Keratinocyte (primary cell): ENCODE measurements around the gene DPP10. TPM values are rescaled to one million over a fixed set of nuclear protein-coding genes. Genes with fewer than 3 reads are reported as not detected.

Source experiments
- DNase-seq: peaks from one replicate; pipeline ENCODE4 v3.0.0-alpha.2; 2011; ENCODE audit warnings: low read depth, missing footprints, low spot score
- FAIRE-seq: peaks from 2 replicates; lab custom pipeline; 2011; peaks lifted over from hg19 to GRCh38; lab: Jason Lieb, UNC
- H2AFZ ChIP-seq: 2 replicates; pipeline ENCODE4 v1.6.0; 2012; ENCODE audit warnings: low read length, control low read depth, inconsistent platforms; ENCODE audit not compliant: control insufficient read depth
- H3K27ac ChIP-seq: 2 replicates; pipeline ENCODE4 v1.5.1; 2011; ENCODE audit warnings: low read length; ENCODE audit not compliant: control insufficient read depth, insufficient read depth
- H3K27me3 ChIP-seq: 3 replicates; pipeline ENCODE4 v1.6.0; 2011; ENCODE audit warnings: low read length; ENCODE audit not compliant: control insufficient read depth, insufficient read depth; ENCODE audit errors: extremely low read depth
- H3K36me3 ChIP-seq, 2 experiments: 2 replicates in 1 of 2; 3 replicates in 1 of 2; pipeline ENCODE4 v1.5.1; 2011; ENCODE audit warnings: low read length in 2 of 2, mild to moderate bottlenecking in 1 of 2; ENCODE audit not compliant: control insufficient read depth in 2 of 2, insufficient read depth in 2 of 2; ENCODE audit errors: extremely low read depth in 1 of 2
- H3K4me1 ChIP-seq: 3 replicates; pipeline ENCODE4 v1.5.1; 2011; ENCODE audit warnings: low read length; ENCODE audit not compliant: control insufficient read depth, insufficient read depth; ENCODE audit errors: extremely low read depth
- H3K4me2 ChIP-seq: 3 replicates; pipeline ENCODE4 v1.6.0; 2011; ENCODE audit warnings: low read depth, low read length; ENCODE audit not compliant: control insufficient read depth, insufficient read depth; ENCODE audit errors: extremely low read depth
- H3K4me3 ChIP-seq, 3 experiments: fragments of 200-600 bp in 1 of 3; sonication (generic) in 1 of 3; 2 replicates in 2 of 3; 3 replicates in 1 of 3; pipeline ENCODE4 v1.5.1; 2011 to 2016; ENCODE audit warnings: low read length in 3 of 3, mild to moderate bottlenecking in 3 of 3, control low read depth in 2 of 3, inconsistent platforms in 1 of 3, low read depth in 1 of 3, mixed read lengths in 1 of 3, mixed run types in 1 of 3, moderate library complexity in 1 of 3; ENCODE audit not compliant: control insufficient read depth in 2 of 3, insufficient read depth in 2 of 3; ENCODE audit errors: extremely low read depth in 1 of 3
- H3K79me2 ChIP-seq: 2 replicates; pipeline ENCODE4 v1.6.0; 2012; ENCODE audit warnings: low read length; ENCODE audit not compliant: control insufficient read depth, insufficient read depth
- H3K9ac ChIP-seq: 3 replicates; pipeline ENCODE4 v1.6.0; 2011; ENCODE audit warnings: low read length; ENCODE audit not compliant: control insufficient read depth, insufficient read depth; ENCODE audit errors: extremely low read depth
- H3K9me1 ChIP-seq: 3 replicates; pipeline ENCODE4 v1.6.0; 2011; ENCODE audit warnings: low read length; ENCODE audit not compliant: control insufficient read depth, insufficient read depth; ENCODE audit errors: extremely low read depth
- H3K9me3 ChIP-seq: 2 replicates; pipeline ENCODE4 v1.5.1; 2012; ENCODE audit warnings: low read depth, low read length; ENCODE audit not compliant: control insufficient read depth
- H4K20me1 ChIP-seq: 3 replicates; pipeline ENCODE4 v1.6.0; 2011; ENCODE audit warnings: low read length; ENCODE audit not compliant: control insufficient read depth, insufficient read depth; ENCODE audit errors: extremely low read depth
- CTCF ChIP-seq, 3 experiments: IDR thresholded peaks in 1 of 3; conservative IDR thresholded peaks in 1 of 3; optimal IDR thresholded peaks in 1 of 3; 2 replicates in 2 of 3; 3 replicates in 1 of 3; pipeline versions ENCODE3 to v1.5.1; 2011; ENCODE audit warnings: low read length in 3 of 3, mild to moderate bottlenecking in 3 of 3, moderate library complexity in 2 of 3, control low read depth in 1 of 3, inconsistent platforms in 1 of 3; ENCODE audit not compliant: insufficient read depth in 2 of 3; ENCODE audit errors: extremely low read depth in 1 of 3
- EZH2 ChIP-seq: IDR thresholded peaks from one replicate; pipeline ENCODE4 v1.6.1; 2012; ENCODE audit warnings: inconsistent platforms, mild to moderate bottlenecking, low read length, moderate library complexity
- dilution Hi-C: fragments of 300-500 bp; cut with MboI; formaldehyde crosslinking; loops from one replicate; pipeline ENCODE4 v1.7.0; 2020; ENCODE audit warnings: low sequenced_read_pairs; ENCODE audit not compliant: extremely low pct_ligation_motif_present
- polyA plus RNA-seq, 5 experiments: library from polyadenylated mRNA; depleted of rRNA in 3 of 5; stranded (reverse) in 3 of 5; stranded (forward) in 1 of 5; unstranded in 1 of 5; fragments of >200 nt; gene quantifications; 1 replicate in 1 of 5; 2 replicates in 3 of 5; 3 replicates in 1 of 5; pipeline versions ENCODE4 v1.2.1 to v1.2.3, GENCODE V29; 2011 to 2012; ENCODE audit warnings: missing spikeins in 2 of 5, low read depth in 1 of 5, low replicate concordance in 1 of 5

Gene DPP10
- polyA plus RNA-seq, 1 donor (not counting 4 experiments of a cell fraction or from before 2014, with no cell fraction given) = not detected

DNA sequence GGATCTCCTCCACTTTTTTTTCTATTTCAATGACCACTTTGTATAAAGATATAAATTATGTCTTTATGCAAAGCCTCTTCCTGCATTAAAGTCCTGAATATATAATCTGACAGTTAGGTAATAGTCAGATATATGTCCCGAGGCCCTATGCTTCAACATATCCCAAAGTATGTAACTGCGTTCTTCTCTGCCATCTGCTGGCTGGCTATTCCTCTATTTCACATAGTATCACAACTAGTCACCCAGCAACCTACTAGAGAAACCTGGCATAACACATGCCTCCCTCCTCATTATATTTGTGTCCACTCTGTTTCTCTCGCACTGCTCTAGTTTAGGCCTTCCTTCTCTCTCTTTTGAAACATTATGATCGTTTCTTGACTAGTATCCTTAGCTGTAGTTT is 640.8 kb downstream of the DPP10 start:
- no peaks in the 10 kb centered on the region for H3K9me1 ChIP-seq
- H2AFZ ChIP-seq = no peak overlapping the region
- H3K4me3 ChIP-seq = no peak overlapping the region
- DNase-seq (no peak), FAIRE-seq (no peak)
- H3K27me3 ChIP-seq = no peaks in the 10 kb centered on the region
- no peaks in the 10 kb centered on the region for H3K9me3 ChIP-seq
- H3K4me1 ChIP-seq = no peaks in the 10 kb centered on the region
- no peaks in the 10 kb centered on the region for H4K20me1 ChIP-seq
- dilution Hi-C loops = no loop called here
- no peak for TF ChIP-seq EZH2
- TF ChIP-seq CTCF (optimal IDR thresholded peaks at IDR 0.05 in 1 of 3, IDR thresholded peaks at IDR 0.05 in 1 of 3, conservative IDR thresholded peaks at IDR 0.05 in 1 of 3; ENCODE audit: extremely low read depth in 1 of 3, insufficient read depth in 2 of 3, low read length in 3 of 3) = no peak
- H3K36me3 ChIP-seq = no peaks in the 10 kb centered on the region
- no peaks in the 10 kb centered on the region for H3K79me2 ChIP-seq
- H3K27ac ChIP-seq = no peak overlapping the region
- H3K9ac ChIP-seq = no peak overlapping the region
- H3K4me2 ChIP-seq = no peak overlapping the region

DNA sequence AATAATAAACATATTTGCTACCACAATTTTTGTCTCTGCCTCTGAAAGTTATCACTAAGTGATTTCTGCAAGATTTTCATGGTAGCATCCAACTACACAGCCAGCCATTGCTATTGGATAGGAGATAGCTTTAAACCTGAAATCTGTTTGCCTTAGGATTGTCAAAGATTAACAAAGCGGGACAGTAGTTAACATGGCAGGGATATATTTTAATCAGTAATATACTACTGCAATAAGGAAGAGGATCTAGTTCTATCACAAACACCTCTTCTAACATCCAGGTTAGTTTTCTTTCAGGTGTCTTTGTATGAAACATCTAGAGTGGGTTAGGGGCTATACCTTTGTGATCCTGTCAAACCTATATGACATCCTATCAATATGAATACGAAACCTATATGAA is 641.3 kb downstream of the DPP10 start:
- no peak for DNase-seq
- Histone ChIP-seq H2AFZ (no peak overlapping the region), H3K4me3 (no peak overlapping the region), H3K9ac (no peak overlapping the region), H3K9me3 (no peaks in the 10 kb centered on the region), H3K4me2 (no peak overlapping the region), H3K4me1 (no peaks in the 10 kb centered on the region), H4K20me1 (no peaks in the 10 kb centered on the region), H3K79me2 (no peaks in the 10 kb centered on the region), H3K36me3 (no peaks in the 10 kb centered on the region), H3K27ac (no peak overlapping the region), H3K27me3 (no peaks in the 10 kb centered on the region), H3K9me1 (no peaks in the 10 kb centered on the region)
- TF ChIP-seq EZH2 (no peak), CTCF (optimal IDR thresholded peaks at IDR 0.05 in 1 of 3, IDR thresholded peaks at IDR 0.05 in 1 of 3, conservative IDR thresholded peaks at IDR 0.05 in 1 of 3; ENCODE audit: extremely low read depth in 1 of 3, insufficient read depth in 2 of 3, low read length in 3 of 3) (no peak)
- dilution Hi-C loops = no loop called here
- FAIRE-seq = no peak
